Measurements from ENCODE around the gene BPIFB1. TPM values are rescaled to one million over a fixed set of nuclear protein-coding genes. Genes with fewer than 3 reads are reported as not detected.
A peak's percentile ranks its signal among the peaks of the same experiment; 100 is the strongest.

Gene BPIFB1
- total RNA-seq, 5 donors from 2014 or later (not counting 1 experiment from before 2014, with no cell fraction given), result 0.16 to 0.76 TPM; not detected in 3

GRCh38 chr20:33343521-33343920, 60.5 kb downstream of the BPIFB1 start:
- Histone ChIP-seq H3K27me3 (replicated peaks in 1 of 2; ENCODE audit: control insufficient read depth in 2 of 2, extremely low read depth in 1 of 2, insufficient read depth in 2 of 2, low read length in 1 of 2) (peaks cover 0 to 5% of the 10 kb centered on the region in 2 experiments), H3K36me3 (ENCODE audit: control insufficient read depth in 2 of 2, extremely low read depth in 1 of 2, insufficient read depth in 1 of 2, low read length in 1 of 2) (no peaks in the 10 kb centered on the region), H3K27ac (ENCODE audit: low read length) (no peak overlapping the region), H3K9me3 (no peaks in the 10 kb centered on the region), H3K4me1 (ENCODE audit: control insufficient read depth in 1 of 2, extremely low read depth in 1 of 2, insufficient read depth in 2 of 2, low read length in 2 of 2) (no peaks in the 10 kb centered on the region), H3K4me3 (ENCODE audit: control insufficient read depth in 1 of 2, extremely low read depth in 1 of 2, low read length in 1 of 2) (no peak overlapping the region)
- ATAC-seq (replicated peaks in 1 of 4) (no peak), DNase-seq (no peak)
- H3K27ac Mint-ChIP-seq, result no peak overlapping the region
- WGBS (ENCODE audit: insufficient coverage), result 94% methylated on average over 2 of the region's 4 CpGs
- no peaks in the 10 kb centered on the region for H3K27me3 Mint-ChIP-seq
- ChIA-PET CTCF (no interaction called here), POLR2A (no interaction called here)
- peaks cover 0 to 4% (median 2%) of the 10 kb centered on the region in 3 donors for H3K4me1 Mint-ChIP-seq
- H3K36me3 Mint-ChIP-seq, result no peaks in the 10 kb centered on the region
- H3K9me3 Mint-ChIP-seq, result no peaks in the 10 kb centered on the region
- no peak overlapping the region for H3K4me3 Mint-ChIP-seq

- H3K36me3 Mint-ChIP-seq, result peaks cover 14% of the 10 kb centered on the region
- CTCF ChIA-PET, result no interaction called here
- H3K9me3 Mint-ChIP-seq, result no peaks in the 10 kb centered on the region
- no peak overlapping the region for H3K27ac Mint-ChIP-seq
- Histone ChIP-seq H3K27me3 (replicated peaks in 1 of 2; ENCODE audit: control insufficient read depth in 2 of 2, extremely low read depth in 1 of 2, insufficient read depth in 2 of 2, low read length in 1 of 2) (no peaks in the 10 kb centered on the region), H3K9me3 (no peaks in the 10 kb centered on the region), H3K4me3 (ENCODE audit: control insufficient read depth in 1 of 2, extremely low read depth in 1 of 2, low read length in 1 of 2) (no peak overlapping the region), H3K4me1 (ENCODE audit: control insufficient read depth in 1 of 2, extremely low read depth in 1 of 2, insufficient read depth in 2 of 2, low read length in 2 of 2) (peaks cover 0 to 3% of the 10 kb centered on the region in 2 experiments), H3K36me3 (ENCODE audit: control insufficient read depth in 2 of 2, extremely low read depth in 1 of 2, insufficient read depth in 1 of 2, low read length in 1 of 2) (peaks cover 0 to 8% of the 10 kb centered on the region in 2 donors), H3K27ac (ENCODE audit: low read length) (no peak overlapping the region)
- no peak overlapping the region for H3K4me3 Mint-ChIP-seq
- H3K4me1 Mint-ChIP-seq, result peaks cover 0 to 8% (median 2%) of the 10 kb centered on the region in 3 donors
- DNase-seq (no peak), ATAC-seq (replicated peaks in 1 of 4) (no peak)
- no peaks in the 10 kb centered on the region for H3K27me3 Mint-ChIP-seq
- WGBS (ENCODE audit: insufficient coverage), result 88% methylated on average over 8 of the region's 9 CpGs
- POLR2A ChIA-PET, result no interaction called here
Observed at GRCh38 chr20:33345342-33345741, 62.3 kb downstream of the BPIFB1 start.

- H3K4me3 Mint-ChIP-seq, result no peak overlapping the region
- no peak overlapping the region for H3K4me3 ChIP-seq (ENCODE audit: control insufficient read depth in 1 of 2, extremely low read depth in 1 of 2, low read length in 1 of 2)
- peaks cover 6 to 12% of the 10 kb centered on the region in 2 donors for H3K36me3 ChIP-seq (ENCODE audit: control insufficient read depth in 2 of 2, extremely low read depth in 1 of 2, insufficient read depth in 1 of 2, low read length in 1 of 2)
- no peak overlapping the region for H3K27ac ChIP-seq (ENCODE audit: low read length)
- no peaks in the 10 kb centered on the region for H3K27me3 ChIP-seq (replicated peaks in 1 of 2; ENCODE audit: control insufficient read depth in 2 of 2, extremely low read depth in 1 of 2, insufficient read depth in 2 of 2, low read length in 1 of 2)
- ChIA-PET POLR2A (no interaction called here), CTCF (no interaction called here)
- H3K27ac Mint-ChIP-seq, result no peak overlapping the region
- peaks cover 0 to 9% of the 10 kb centered on the region in 2 experiments for H3K4me1 ChIP-seq (ENCODE audit: control insufficient read depth in 1 of 2, extremely low read depth in 1 of 2, insufficient read depth in 2 of 2, low read length in 2 of 2)
- DNase-seq (no peak), ATAC-seq (replicated peaks in 1 of 4) (no peak)
- H3K9me3 ChIP-seq, result no peaks in the 10 kb centered on the region
- H3K27me3 Mint-ChIP-seq, result no peaks in the 10 kb centered on the region
- H3K9me3 Mint-ChIP-seq, result no peaks in the 10 kb centered on the region
- H3K4me1 Mint-ChIP-seq, result peaks cover 0 to 12% (median 2%) of the 10 kb centered on the region in 3 donors
- 93% methylated on average over 6 of the region's 11 CpGs for WGBS (ENCODE audit: insufficient coverage)
- peaks cover 26% of the 10 kb centered on the region for H3K36me3 Mint-ChIP-seq
Observed at GRCh38 chr20:33348136-33348937, 65.3 kb downstream of the BPIFB1 start.

GRCh38 chr20:33349493-33349892, 66.5 kb downstream of the BPIFB1 start:
- peak overlapping the region in 1 of 2 donors; percentile 34 for H3K27ac Mint-ChIP-seq

GRCh38 chr20:33351696-33352095, 68.7 kb downstream of the BPIFB1 start:
- peak overlapping the region; percentile 58 for H3K27ac ChIP-seq (ENCODE audit: low read length)
- H3K36me3 Mint-ChIP-seq, result peaks cover 36% of the 10 kb centered on the region
- no peaks in the 10 kb centered on the region for H3K9me3 Mint-ChIP-seq
- WGBS (ENCODE audit: insufficient coverage), result 29% methylated on average over 1 of the region's 3 CpGs
- no peak overlapping the region for H3K4me3 Mint-ChIP-seq
- ATAC-seq (replicated peaks in 1 of 4) (no peak), DNase-seq (no peak)
- ChIA-PET CTCF (no interaction called here), POLR2A (no interaction called here)
- H3K36me3 ChIP-seq (ENCODE audit: control insufficient read depth in 2 of 2, extremely low read depth in 1 of 2, insufficient read depth in 1 of 2, low read length in 1 of 2), result peaks cover 6 to 19% of the 10 kb centered on the region in 2 donors
- no peaks in the 10 kb centered on the region for H3K9me3 ChIP-seq
- H3K27ac Mint-ChIP-seq, result peak overlapping the region in 1 of 2 donors; percentile 71
- H3K27me3 Mint-ChIP-seq, result no peaks in the 10 kb centered on the region
- peaks cover 0 to 9% of the 10 kb centered on the region in 2 experiments for H3K4me1 ChIP-seq (ENCODE audit: control insufficient read depth in 1 of 2, extremely low read depth in 1 of 2, insufficient read depth in 2 of 2, low read length in 2 of 2)
- no peak overlapping the region for H3K4me3 ChIP-seq (ENCODE audit: control insufficient read depth in 1 of 2, extremely low read depth in 1 of 2, low read length in 1 of 2)
- H3K27me3 ChIP-seq (replicated peaks in 1 of 2; ENCODE audit: control insufficient read depth in 2 of 2, extremely low read depth in 1 of 2, insufficient read depth in 2 of 2, low read length in 1 of 2), result no peaks in the 10 kb centered on the region
- peaks cover 0 to 8% (median 0%) of the 10 kb centered on the region in 3 donors for H3K4me1 Mint-ChIP-seq

More at GRCh38 chr20:33349493-33349892, 66.5 kb downstream of the BPIFB1 start:
- DNase-seq (no peak), ATAC-seq (replicated peaks in 1 of 4) (no peak)
- H3K9me3 ChIP-seq, result no peaks in the 10 kb centered on the region
- Mint-ChIP-seq H3K9me3 (no peaks in the 10 kb centered on the region), H3K27me3 (no peaks in the 10 kb centered on the region), H3K36me3 (peaks cover 32% of the 10 kb centered on the region), H3K4me1 (peaks cover 0 to 12% (median 2%) of the 10 kb centered on the region in 3 donors), H3K4me3 (no peak overlapping the region)
- H3K27ac ChIP-seq (ENCODE audit: low read length), result no peak overlapping the region
- no peak overlapping the region for H3K4me3 ChIP-seq (ENCODE audit: control insufficient read depth in 1 of 2, extremely low read depth in 1 of 2, low read length in 1 of 2)
- POLR2A ChIA-PET, result no interaction called here
- H3K4me1 ChIP-seq (ENCODE audit: control insufficient read depth in 1 of 2, extremely low read depth in 1 of 2, insufficient read depth in 2 of 2, low read length in 2 of 2), result peaks cover 0 to 9% of the 10 kb centered on the region in 2 experiments
- CTCF ChIA-PET, result no interaction called here
- H3K36me3 ChIP-seq (ENCODE audit: control insufficient read depth in 2 of 2, extremely low read depth in 1 of 2, insufficient read depth in 1 of 2, low read length in 1 of 2), result peaks cover 6 to 16% of the 10 kb centered on the region in 2 donors
- H3K27me3 ChIP-seq (replicated peaks in 1 of 2; ENCODE audit: control insufficient read depth in 2 of 2, extremely low read depth in 1 of 2, insufficient read depth in 2 of 2, low read length in 1 of 2), result no peaks in the 10 kb centered on the region
- 98% methylated on average over 6 of the region's 8 CpGs for WGBS (ENCODE audit: insufficient coverage)

- Mint-ChIP-seq H3K9me3 (no peaks in the 10 kb centered on the region), H3K27me3 (no peaks in the 10 kb centered on the region), H3K4me1 (peaks cover 0 to 8% (median 0%) of the 10 kb centered on the region in 3 donors), H3K27ac (peak overlapping the region in 1 of 2 donors; percentile 39), H3K4me3 (no peak overlapping the region), H3K36me3 (peaks cover 36% of the 10 kb centered on the region)
- ATAC-seq (replicated peaks in 1 of 4) (no peak), DNase-seq (no peak)
- POLR2A ChIA-PET, result no interaction called here
- no peaks in the 10 kb centered on the region for H3K27me3 ChIP-seq (replicated peaks in 1 of 2; ENCODE audit: control insufficient read depth in 2 of 2, extremely low read depth in 1 of 2, insufficient read depth in 2 of 2, low read length in 1 of 2)
- H3K4me1 ChIP-seq (ENCODE audit: control insufficient read depth in 1 of 2, extremely low read depth in 1 of 2, insufficient read depth in 2 of 2, low read length in 2 of 2), result peaks cover 0 to 9% of the 10 kb centered on the region in 2 experiments
- H3K27ac ChIP-seq (ENCODE audit: low read length), result no peak overlapping the region
- peaks cover 6 to 22% of the 10 kb centered on the region in 2 donors for H3K36me3 ChIP-seq (ENCODE audit: control insufficient read depth in 2 of 2, extremely low read depth in 1 of 2, insufficient read depth in 1 of 2, low read length in 1 of 2)
- CTCF ChIA-PET, result no interaction called here
- 87% methylated on average over 11 of the region's 16 CpGs for WGBS (ENCODE audit: insufficient coverage)
- no peak overlapping the region for H3K4me3 ChIP-seq (ENCODE audit: control insufficient read depth in 1 of 2, extremely low read depth in 1 of 2, low read length in 1 of 2)
- H3K9me3 ChIP-seq, result no peaks in the 10 kb centered on the region
Observed at GRCh38 chr20:33352258-33353012, 69.4 kb downstream of the BPIFB1 start.

All from T-cell (primary cell).